ENCODE data around the gene TFB1M.
A peak's percentile ranks its signal among the peaks of the same experiment; 100 is the strongest.

The TFB1M gene

DNA sequence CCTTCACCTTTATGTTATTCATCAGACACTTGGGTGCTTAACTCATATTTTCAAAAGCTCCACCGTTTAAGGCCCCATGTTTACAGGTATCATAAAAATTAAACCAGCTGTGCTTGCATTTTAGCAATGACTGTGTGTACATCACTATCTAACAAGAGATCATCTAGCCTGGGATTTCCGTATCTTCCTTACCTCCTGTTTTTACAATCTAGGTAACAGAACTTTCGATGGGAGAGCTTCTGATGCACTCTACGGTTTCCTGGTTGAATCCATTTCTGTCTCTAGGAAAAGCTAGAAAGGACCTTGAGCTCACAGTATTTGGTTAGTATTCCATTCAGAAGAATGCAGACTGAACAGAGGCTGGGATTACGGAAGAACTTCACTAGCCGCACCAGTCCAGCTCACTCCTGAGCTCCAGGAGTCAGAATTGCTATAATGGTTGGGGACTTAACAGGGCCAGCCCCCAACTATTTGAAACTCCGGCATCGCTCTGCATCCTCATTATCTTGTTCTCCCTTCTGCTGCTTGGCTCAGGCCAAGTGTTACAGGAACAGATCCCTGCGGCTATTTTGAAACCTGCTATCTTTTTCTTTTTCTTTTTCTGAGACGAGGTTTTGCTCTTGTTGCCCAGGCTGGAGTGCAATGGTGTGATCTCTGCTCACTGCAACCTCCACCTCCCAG lies 63.4 kb downstream of the TFB1M start:
- Histone ChIP-seq H3K4me1 (ENCODE audit: insufficient read depth, low read length, severe bottlenecking) (no peaks in the 10 kb centered on the region), H4K20me1 (ENCODE audit: insufficient read depth, low read length) (no peaks in the 10 kb centered on the region), H3K9me2 (ENCODE audit: low read depth, low read length) (no peaks in the 10 kb centered on the region), H2AFZ (ENCODE audit: low read length) (no peak overlapping the region), H3K27ac (ENCODE audit: low read depth, low read length, poor library complexity, severe bottlenecking) (no peak overlapping the region), H3K9ac (ENCODE audit: low read length) (no peak overlapping the region), H3K4me2 (ENCODE audit: low read length) (no peak overlapping the region), H3K4me3 (ENCODE audit: low read depth, low read length, poor library complexity, severe bottlenecking) (no peak overlapping the region), H3K36me3 (ENCODE audit: insufficient read depth, low read length) (peaks cover 52% of the 10 kb centered on the region), H3K9me3 (ENCODE audit: low read length) (no peaks in the 10 kb centered on the region), H3K27me3 (ENCODE audit: insufficient read depth, low read length) (no peaks in the 10 kb centered on the region), H3K79me2 (ENCODE audit: insufficient read depth, low read length) (no peaks in the 10 kb centered on the region), H3F3A (ENCODE audit: insufficient read depth, low read length) (no peaks in the 10 kb centered on the region)
- TF ChIP-seq EZH2 (IDR thresholded peaks at IDR 0.05; ENCODE audit: borderline replicate concordance, low read length) = no peak
- TF ChIP-seq, protein P1, sequence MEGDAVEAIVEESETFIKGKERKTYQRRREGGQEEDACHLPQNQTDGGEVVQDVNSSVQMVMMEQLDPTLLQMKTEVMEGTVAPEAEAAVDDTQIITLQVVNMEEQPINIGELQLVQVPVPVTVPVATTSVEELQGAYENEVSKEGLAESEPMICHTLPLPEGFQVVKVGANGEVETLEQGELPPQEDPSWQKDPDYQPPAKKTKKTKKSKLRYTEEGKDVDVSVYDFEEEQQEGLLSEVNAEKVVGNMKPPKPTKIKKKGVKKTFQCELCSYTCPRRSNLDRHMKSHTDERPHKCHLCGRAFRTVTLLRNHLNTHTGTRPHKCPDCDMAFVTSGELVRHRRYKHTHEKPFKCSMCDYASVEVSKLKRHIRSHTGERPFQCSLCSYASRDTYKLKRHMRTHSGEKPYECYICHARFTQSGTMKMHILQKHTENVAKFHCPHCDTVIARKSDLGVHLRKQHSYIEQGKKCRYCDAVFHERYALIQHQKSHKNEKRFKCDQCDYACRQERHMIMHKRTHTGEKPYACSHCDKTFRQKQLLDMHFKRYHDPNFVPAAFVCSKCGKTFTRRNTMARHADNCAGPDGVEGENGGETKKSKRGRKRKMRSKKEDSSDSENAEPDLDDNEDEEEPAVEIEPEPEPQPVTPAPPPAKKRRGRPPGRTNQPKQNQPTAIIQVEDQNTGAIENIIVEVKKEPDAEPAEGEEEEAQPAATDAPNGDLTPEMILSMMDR (IDR thresholded peaks at IDR 0.05; ENCODE audit: low read length) = no peak

DNA sequence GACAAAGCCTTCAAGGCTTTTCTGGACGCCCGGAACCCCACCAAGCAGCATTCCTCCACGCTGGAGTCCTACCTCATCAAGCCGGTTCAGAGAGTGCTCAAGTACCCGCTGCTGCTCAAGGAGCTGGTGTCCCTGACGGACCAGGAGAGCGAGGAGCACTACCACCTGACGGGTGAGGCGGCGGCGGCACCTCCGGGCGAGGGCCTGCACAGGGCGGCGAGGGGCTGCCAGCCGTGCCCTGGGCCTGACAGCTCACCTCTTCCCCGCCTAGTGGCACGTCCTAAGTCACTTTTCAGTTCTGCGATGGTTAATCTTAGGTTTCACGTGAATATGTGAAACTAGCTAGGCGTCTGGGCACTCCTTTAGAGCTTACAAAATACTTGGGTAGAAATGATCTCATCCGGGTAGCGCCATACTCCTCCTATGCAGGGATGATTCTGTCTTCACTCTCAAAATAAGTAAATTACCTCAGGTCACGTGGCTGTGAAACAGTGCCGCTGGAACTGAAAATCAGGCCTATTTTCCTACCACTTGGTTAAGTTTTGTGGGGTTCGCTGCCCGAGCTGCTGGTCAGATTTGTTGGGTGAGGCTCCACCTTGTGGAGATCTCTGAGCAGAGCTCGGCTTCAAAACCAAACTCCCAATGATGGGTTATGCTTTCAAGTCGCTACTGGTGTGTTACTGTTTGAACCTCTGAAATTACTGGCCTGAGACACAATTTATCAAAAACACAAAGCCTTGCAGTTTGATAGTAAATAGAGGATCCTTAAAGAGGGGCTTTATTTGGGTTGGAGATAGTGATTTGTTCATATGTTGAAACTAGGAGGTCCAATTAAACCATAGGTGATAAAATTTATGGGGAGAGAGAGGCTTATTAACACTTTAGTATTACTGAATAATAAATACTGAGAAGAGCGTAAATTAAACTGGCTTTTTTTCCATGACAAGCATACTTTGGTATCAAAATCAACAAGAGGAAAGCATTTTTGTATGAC lies 66.0 kb downstream of the TFB1M start:
- H3K4me2 ChIP-seq (ENCODE audit: low read length) = no peak overlapping the region
- H3K4me1 ChIP-seq (ENCODE audit: insufficient read depth, low read length, severe bottlenecking) = no peaks in the 10 kb centered on the region
- H3K9me3 ChIP-seq (ENCODE audit: low read length) = no peaks in the 10 kb centered on the region
- H3K27me3 ChIP-seq (ENCODE audit: insufficient read depth, low read length) = no peaks in the 10 kb centered on the region
- no peaks in the 10 kb centered on the region for H4K20me1 ChIP-seq (ENCODE audit: insufficient read depth, low read length)
- TF ChIP-seq, protein P1 (IDR thresholded peaks at IDR 0.05; ENCODE audit: low read length) = peak; percentile 84
- no peak for TF ChIP-seq EZH2 (IDR thresholded peaks at IDR 0.05; ENCODE audit: borderline replicate concordance, low read length)
- no peak overlapping the region for H3K4me3 ChIP-seq (ENCODE audit: low read depth, low read length, poor library complexity, severe bottlenecking)
- no peak overlapping the region for H3K9ac ChIP-seq (ENCODE audit: low read length)
- H3F3A ChIP-seq (ENCODE audit: insufficient read depth, low read length) = no peaks in the 10 kb centered on the region
- H3K36me3 ChIP-seq (ENCODE audit: insufficient read depth, low read length) = peaks cover 27% of the 10 kb centered on the region; the same call in 1 of the 2 replicates
- H3K27ac ChIP-seq (ENCODE audit: low read depth, low read length, poor library complexity, severe bottlenecking) = no peak overlapping the region
- no peaks in the 10 kb centered on the region for H3K9me2 ChIP-seq (ENCODE audit: low read depth, low read length)
- H2AFZ ChIP-seq (ENCODE audit: low read length) = no peak overlapping the region
- H3K79me2 ChIP-seq (ENCODE audit: insufficient read depth, low read length) = no peaks in the 10 kb centered on the region

DNA sequence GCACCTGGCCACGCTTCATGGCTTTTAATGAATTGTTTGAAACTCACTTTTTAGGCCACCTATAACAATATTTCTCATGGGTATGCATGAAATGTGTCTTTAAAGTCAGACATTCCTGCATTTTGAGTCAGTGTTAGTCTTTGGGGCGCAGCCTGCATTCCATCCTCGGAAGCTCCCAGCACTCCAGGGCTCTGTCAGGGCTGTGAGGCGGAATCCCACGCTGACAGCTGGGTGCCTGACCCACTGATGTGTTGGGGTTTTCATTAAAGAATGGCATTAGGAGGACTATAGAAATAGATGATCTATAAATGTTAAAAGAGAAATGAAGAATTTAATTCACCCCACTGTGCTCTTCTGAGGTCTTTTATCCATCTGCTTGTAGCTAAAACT lies 66.7 kb downstream of the TFB1M start:
- Histone ChIP-seq H3K9me3 (ENCODE audit: low read length) (no peaks in the 10 kb centered on the region), H4K20me1 (ENCODE audit: insufficient read depth, low read length) (no peaks in the 10 kb centered on the region), H3K36me3 (ENCODE audit: insufficient read depth, low read length) (peaks cover 20% of the 10 kb centered on the region; the same call in 1 of the 2 replicates), H3K9ac (ENCODE audit: low read length) (no peak overlapping the region), H3K4me1 (ENCODE audit: insufficient read depth, low read length, severe bottlenecking) (no peaks in the 10 kb centered on the region), H3K79me2 (ENCODE audit: insufficient read depth, low read length) (no peaks in the 10 kb centered on the region), H3F3A (ENCODE audit: insufficient read depth, low read length) (no peaks in the 10 kb centered on the region), H3K27me3 (ENCODE audit: insufficient read depth, low read length) (no peaks in the 10 kb centered on the region), H3K9me2 (ENCODE audit: low read depth, low read length) (no peaks in the 10 kb centered on the region), H3K4me3 (ENCODE audit: low read depth, low read length, poor library complexity, severe bottlenecking) (no peak overlapping the region), H3K27ac (ENCODE audit: low read depth, low read length, poor library complexity, severe bottlenecking) (no peak overlapping the region), H2AFZ (ENCODE audit: low read length) (no peak overlapping the region), H3K4me2 (ENCODE audit: low read length) (no peak overlapping the region)
- TF ChIP-seq, protein P1 (IDR thresholded peaks at IDR 0.05; ENCODE audit: low read length) = no peak
- TF ChIP-seq EZH2 (IDR thresholded peaks at IDR 0.05; ENCODE audit: borderline replicate concordance, low read length) = no peak

Data from OCI-LY1 (cell line).